Measurements from ENCODE around the gene SERPINF2.
"Not testable (repeated sequence)": the region's sequence is repeated elsewhere in the genome, so short reads cannot be mapped to it uniquely, and the experiment has no call there.

The SERPINF2 gene

DNA sequence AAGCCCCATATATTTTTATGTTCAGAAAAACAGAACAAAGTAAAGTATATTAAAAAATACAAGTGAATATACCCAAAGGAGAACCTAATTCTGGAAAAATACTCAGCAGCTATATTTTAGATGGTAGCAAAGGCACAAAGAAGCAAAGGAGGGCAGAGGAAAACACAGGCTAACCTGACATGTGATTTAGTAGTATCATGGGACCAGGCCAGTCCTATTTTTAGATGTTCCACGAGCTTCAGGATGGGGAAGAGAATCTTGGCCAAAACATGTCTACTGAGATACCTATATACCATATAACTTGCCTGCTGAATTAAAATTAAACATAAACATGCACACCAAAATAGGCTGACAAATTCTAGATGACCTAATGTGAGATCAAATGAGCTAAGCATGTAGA lies 54.1 kb downstream of the SERPINF2 start:
- DNase-seq: no peak

DNA sequence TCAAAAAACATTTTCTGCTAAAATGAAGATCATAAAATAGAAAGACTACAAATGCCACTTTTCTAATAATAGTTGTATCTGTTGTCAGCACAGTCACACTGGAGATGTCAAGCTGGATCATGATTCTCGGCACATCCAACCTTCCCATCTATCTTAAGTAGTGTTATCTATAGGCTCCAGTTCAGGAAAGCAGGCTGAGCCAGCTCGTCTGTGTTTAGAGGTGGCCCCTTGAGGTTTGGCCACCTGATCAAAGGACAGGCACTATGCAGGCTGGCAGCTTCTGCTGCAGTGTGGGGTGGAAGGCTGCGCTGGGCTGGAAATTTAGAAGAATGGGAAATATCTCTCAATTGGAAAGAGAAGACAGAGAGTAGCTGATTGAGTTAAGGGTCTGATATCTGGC lies 54.7 kb downstream of the SERPINF2 start:
- DNase-seq: no peak

DNA sequence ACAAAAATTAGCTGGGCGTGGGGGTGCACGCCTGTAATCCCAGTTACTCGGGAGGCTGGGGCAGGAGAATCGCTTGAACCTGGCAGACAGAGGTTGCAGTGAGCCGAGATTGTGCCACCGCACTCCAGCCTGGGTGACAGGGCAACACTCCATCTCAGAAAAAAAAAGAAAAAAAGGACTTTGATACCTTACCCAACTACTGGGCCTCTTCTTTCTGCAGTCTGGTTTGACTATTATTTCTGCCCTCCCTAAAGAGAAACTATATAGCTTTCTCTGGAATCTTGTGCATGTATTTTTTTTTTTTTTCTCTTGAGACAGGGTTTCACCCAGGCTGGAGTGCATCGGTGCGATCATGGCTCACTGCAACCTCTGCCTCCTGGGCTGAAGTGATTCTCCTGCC lies 55.2 kb downstream of the SERPINF2 start:
- not testable (repeated sequence) for DNase-seq

DNA sequence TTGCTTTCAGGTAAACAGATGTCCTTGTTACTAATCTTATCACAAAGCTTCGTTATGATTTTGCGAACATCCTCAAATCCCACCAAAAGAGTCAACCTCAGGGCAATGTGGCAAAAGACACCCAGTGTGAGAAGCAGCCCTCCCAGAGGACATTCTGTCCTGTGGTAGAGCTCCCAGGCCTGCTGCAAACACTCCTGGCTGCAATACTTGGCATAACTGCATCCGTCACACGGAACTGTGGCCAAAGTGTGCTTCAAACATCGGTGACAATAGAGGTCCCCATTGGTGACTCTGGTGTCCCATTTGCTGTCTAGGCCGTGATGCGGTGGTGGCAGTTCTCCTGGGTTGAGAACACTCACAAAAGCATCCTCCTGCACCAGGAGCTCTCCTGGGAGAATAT lies 57.6 kb downstream of the SERPINF2 start:
- no peak for DNase-seq

DNA sequence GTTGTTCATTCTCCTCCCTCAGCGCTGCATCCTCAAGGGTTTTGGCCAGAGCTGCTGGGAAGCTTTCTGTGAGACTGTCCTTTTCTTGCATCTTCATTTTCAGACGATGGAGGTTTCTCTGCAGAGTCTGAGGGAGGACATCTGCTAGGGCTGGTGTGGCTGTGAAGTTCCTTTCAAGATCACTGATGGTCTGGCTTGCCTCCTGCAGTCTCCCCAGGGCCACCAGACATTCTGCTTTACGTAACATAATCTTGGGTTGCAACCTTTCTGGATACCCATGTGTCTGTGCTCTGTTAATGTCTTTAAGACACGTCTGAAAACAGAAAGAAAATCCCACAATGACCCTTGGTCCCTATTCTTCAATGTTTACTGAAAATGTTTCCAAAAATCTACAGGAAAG lies 58.0 kb downstream of the SERPINF2 start:
- DNase-seq: no peak

DNA sequence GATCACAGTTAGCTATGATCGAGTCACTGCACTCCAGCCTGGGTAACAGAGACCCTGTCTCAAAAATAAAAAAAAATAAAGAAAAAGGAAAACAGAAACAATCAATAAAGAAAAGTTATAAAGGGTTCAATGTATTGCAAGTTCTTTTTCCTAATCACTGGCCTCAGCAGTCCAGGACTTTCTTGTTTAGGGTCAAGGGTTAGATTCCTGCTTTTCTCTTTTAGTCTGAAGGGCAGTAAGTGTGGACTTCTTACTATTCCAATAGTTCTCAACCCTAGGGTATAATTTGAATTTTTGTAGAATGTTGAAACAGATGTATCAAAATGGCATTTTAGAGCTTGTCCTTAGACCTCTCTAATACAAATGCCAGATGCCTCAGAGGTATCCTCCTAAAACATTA lies 59.8 kb downstream of the SERPINF2 start:
- no peak for DNase-seq

DNA sequence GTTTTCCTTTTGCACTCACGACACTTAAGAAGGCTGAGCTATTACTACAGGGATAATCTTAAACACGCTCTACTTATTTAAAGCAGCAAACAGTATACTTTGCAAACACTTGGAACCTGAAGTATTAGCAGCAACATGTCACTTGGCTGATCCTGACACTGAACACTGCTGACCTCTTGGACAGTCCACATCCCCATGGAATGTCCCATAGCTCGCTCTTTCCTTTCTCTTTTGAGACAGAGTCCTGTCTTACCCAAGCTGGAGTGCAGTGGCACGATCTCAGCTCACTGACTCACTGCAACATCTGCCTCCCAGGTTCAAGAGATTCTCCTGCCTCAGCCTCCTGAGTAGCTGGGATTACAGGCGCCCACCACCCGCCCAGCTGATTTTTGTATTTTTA lies 60.6 kb downstream of the SERPINF2 start:
- DNase-seq: no peak
